Renal pelvis (tissue), 4 donors: ENCODE results near the gene CELA2A. TPM values are rescaled to one million over a fixed set of nuclear protein-coding genes. Genes with fewer than 3 reads are reported as not detected.
"Not testable (repeated sequence)": the region's sequence is repeated elsewhere in the genome, so short reads cannot be mapped to it uniquely, and the experiment has no call there.

Experiments used
- DNase-seq: peaks from one replicate; pipeline ENCODE4 v3.0.0-alpha.2; 2013
- polyA plus RNA-seq, 3 donors: library from polyadenylated mRNA; unstranded; fragments of 120-200 nt; gene quantifications; one replicate each; pipeline ENCODE4 v1.2.1, GENCODE V29; 2013; ENCODE audit not compliant: insufficient read length in 3 of 3

Gene CELA2A
- polyA plus RNA-seq, 3 donors = 0.14 to 0.59 TPM; not detected in 1

- no peak for DNase-seq
Observed at GRCh38 chr1:15468145-15468544, 11.6 kb downstream of the CELA2A start.

DNA sequence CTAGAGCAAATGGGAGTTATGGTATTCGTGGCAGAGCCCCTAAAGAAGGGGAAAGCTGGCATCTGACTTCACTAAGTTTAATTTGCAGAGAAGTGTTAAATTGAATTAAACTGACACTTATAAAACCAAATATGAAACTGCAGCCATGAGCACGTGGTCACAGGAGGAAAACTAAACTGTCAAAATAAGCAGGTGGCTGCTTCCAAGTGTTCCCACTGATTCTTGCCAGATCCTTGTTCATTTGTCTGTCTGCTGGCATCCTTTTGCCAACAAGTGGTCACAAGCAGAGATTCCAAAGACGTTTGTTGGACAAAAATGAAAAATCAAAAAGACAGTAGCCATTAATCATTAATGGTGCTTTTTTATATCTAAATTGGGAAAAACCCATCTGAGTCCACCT lies 12.8 kb downstream of the CELA2A start:
- no peak for DNase-seq

DNA sequence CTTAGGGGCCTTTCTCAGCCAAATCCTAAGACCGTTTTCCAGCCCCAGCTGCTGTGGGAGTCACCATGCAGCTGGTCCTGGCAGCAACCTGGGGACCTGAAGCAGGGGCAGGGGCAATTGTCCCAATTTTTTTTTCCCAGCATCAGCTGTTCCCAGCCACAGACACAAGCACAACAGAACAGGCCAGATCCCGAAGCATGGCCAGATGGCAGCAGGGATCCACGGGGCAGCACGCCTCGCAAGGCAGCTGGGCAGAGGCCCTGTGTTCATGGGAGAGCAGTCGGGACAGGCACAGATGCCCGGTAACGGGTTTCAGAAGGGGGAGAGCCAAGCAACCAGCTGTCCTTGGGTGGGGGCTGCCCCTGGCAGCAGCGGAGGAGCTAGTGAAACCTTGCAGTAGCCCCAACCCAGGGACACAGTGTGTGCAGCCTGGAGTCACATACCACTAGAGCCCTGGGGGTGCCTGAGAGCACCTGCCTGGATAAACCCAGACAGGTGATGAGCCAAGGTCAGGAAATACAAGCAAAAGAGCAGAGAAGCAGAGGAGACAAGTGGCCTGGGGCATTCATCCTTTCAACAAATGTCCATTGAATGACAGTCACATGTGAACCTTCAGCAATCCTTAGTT lies 13.4 kb downstream of the CELA2A start:
- not testable (repeated sequence) for DNase-seq

GRCh38 chr1:15471067-15471466 lies 14.5 kb downstream of the CELA2A start:
- DNase-seq = not testable (repeated sequence)

- DNase-seq = not testable (repeated sequence)
Observed at GRCh38 chr1:15471723-15472122, 15.2 kb downstream of the CELA2A start.

- DNase-seq = no peak
Observed at GRCh38 chr1:15472587-15472986, 16.1 kb downstream of the CELA2A start.

GRCh38 chr1:15475752-15476314 lies 19.3 kb downstream of the CELA2A start, which contains the start of gene CELA2B:
CELA2B (plus strand) TSS chr1:15476104; CDS start chr1:15476126, 22 bp downstream.
- DNase-seq = no peak

DNA sequence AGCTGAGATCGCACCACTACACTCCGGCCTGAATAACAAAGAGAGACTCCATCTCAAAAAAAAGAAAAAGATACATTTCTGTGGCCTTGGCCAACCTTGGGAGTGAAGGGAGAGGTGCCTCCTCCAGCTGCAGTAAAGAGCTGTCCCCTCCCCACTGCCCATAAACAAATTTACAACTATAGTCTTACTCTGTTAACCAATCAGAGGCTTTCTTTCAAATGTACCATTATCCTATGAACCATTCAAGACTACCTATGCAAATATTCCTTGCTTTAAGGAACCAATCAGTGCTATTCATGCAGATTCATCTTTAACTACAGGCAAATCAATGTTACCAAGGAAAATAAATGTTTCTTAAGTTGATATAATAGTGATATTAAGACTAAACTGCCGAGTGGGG lies 20.4 kb downstream of the CELA2A start:
- no peak for DNase-seq

DNA sequence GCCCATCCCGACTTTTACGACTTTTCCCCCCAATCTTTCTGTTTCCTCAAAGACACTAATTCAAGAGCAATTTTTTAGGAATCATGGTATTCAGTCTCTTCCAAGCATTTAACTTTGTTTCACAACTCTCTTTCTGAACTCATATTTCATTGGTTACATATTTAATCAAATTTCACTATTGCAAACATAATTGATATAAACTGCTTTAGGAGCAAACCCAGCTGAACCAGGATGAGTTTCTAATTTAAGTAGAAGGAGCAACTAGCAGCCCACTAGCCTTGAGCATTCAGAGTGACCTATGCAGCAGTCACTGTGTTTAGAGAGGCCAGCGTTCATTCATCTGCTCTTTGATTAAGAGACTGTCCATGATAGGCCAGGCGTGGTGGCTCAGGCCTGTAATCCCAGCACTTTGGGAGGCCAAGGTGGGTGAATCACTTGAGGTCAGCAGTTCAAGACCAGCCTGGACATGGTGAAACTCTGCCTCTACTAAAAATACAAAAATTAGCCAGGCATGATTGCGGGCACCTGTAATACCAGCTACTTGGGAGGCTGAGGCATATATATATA lies 21.2 kb downstream of the CELA2A start:
- no peak for DNase-seq

DNA sequence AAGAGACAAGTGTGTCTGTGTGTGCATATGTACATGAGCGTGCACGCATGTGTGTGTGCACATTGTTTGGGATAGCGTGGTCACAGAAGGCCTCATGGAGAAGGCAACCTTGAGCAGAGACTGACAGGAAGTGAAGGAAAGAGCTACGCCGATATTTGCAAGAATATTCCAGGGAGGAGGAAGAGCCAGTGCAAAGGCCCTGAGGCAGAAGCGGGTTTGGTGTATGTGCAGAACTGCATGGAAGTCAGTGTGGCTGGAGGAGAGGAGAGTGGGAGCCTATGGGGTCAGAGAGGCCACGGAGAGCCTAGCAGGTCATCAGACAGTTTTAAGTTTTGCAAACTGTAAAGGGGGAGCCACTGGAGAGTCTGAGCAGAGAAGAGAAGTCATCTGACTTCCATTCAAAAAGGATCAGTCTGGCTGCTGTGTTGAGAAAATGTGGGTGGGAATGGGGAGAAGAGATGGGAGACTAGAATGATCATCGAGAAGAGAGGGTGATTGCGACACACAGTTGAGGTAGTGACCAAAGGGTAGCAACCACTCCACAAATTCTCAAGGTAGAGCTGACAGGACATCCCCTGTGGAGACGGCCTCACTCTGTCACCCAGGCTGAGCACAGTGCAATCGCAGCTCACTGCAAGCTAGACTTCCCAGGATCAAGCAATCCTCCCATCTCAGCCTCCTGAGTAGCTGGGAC lies 23.3 kb downstream of the CELA2A start:
- DNase-seq = no peak

GRCh38 chr1:15482455-15482854 lies 25.9 kb downstream of the CELA2A start:
- not testable (repeated sequence) for DNase-seq

- not testable (repeated sequence) for DNase-seq
Observed at GRCh38 chr1:15482983-15483543, 26.5 kb downstream of the CELA2A start.

DNA sequence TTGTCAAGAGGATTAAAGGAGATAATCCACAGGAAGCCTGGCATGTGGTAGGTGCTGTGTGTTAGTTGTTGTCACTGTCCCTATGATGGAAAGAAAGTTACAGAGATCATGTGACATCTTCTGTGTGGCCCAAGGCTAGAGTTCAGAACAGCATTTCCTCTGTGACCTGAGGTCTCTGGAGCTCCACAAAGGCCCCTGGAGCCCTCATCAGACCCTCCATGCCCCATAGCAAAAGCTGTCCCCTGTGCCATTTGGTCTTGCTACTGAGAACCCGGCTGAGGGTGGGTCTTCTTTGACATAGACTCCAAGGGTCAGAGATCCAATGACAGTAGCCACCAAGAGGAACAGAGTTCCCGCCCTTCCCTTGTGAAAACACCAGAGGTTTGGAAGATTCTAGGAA lies 27.4 kb downstream of the CELA2A start:
- DNase-seq = no peak

DNA sequence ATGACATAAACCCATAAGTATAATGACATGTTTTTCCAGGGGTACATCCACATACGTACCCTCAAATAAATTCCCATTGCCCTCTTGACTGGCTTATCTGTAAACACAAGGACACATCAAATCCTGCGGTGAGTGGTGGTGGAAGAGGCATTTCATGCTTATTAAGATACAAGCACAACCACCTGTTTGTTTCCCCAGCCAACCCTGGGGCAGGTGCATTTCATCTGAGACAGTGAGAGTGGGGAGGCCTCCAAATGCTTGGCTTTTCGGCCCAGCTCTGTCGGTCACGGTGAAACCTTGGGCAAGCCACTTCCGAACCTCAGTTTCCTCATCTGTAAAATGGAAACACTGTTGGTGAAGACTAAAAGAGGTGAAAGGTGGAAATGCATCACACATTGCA lies 27.9 kb downstream of the CELA2A start:
- DNase-seq = not testable (repeated sequence)

DNA sequence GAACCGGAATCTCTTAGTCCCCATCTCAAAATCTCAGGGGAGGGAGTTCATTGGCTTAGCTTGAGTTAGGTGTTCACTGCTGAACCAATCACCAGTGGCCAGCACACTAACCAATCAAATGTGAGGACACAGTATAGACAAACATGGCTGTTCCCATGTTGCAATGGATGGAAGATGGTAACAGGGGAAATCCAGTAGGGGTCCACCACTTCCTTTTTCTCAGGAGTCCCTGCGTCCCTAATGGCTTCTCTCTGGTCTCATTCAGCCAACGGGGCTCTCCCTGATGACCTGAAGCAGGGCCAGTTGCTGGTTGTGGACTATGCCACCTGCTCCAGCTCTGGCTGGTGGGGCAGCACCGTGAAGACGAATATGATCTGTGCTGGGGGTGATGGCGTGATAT lies 29.1 kb downstream of the CELA2A start:
- no peak for DNase-seq

DNA sequence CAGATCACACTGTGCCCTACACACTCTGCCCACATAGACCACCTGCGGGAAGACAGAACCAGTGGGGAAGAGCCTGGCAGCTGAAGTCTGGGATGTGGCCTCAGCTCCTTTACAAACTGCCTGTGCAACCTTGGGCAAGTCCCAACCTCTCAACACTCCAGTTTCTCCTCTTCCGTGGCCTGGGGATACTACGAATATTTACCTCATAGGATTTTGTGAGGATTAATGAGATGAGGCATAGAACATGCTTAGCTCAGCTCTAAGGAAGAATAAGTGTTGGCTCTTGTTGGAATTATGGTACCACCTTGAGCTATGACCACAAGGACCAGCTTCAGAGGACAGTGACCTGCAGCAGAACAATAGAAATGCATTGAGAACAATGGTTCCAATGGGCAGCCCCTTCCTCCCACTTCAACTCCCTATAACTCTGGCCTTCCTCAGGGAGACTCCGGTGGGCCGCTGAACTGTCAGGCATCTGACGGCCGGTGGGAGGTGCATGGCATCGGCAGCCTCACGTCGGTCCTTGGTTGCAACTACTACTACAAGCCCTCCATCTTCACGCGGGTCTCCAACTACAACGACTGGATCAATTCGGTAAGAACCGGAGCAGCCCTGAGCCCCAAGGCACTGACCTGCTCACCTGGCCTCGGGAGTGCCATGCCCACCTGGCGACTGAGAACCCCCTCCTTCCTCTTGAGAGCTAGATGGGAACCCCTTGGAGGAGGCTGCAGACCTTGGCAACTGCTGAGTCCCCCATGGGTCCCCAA lies 30.5 kb downstream of the CELA2A start:
- not testable (repeated sequence) for DNase-seq

- no peak for DNase-seq
Observed at GRCh38 chr1:15488371-15488770, 31.8 kb downstream of the CELA2A start.

- no peak for DNase-seq
Observed at GRCh38 chr1:15489052-15489736, 32.7 kb downstream of the CELA2A start.

DNA sequence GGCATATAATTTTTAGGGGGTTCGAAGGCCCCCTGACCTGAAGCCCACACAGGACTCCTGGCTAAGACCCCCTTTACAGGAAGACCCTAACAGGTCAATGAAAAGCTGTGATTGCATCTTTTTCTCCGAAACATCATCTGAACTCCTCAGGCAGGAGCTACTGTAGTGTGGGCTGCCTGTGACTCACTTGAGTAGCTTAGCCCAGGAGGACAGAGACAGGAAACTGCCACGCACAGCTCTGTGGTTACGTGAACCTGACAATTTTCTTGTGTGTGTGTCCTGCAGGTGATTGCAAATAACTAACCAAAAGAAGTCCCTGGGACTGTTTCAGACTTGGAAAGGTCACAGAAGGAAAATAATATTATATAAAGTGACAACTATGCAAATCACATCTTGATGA lies 34.5 kb downstream of the CELA2A start:
- not testable (repeated sequence) for DNase-seq

DNA sequence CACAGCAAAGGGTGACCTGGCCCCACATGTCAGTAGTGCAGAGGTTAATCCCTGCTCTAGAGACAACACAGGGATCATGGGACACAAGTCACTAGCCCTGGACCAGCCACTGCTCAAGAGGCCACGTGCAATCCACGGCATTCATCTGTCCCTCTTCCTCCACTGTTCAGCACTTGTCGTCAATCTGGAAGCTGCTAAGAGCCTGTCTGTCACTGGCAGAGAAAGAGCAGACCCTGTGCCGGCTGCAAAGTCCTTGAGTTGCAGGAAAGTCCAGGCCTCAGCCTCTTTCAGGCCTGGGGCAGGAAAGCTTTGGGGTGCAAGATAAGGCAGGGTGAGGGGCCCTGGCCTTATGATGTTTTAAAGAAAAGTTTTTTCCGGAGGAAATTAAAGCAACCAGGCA lies 36.1 kb downstream of the CELA2A start:
- DNase-seq = no peak

- DNase-seq = no peak
Observed at GRCh38 chr1:15493869-15494390, 37.4 kb downstream of the CELA2A start.
